Neural cell (in vitro differentiated cells): ENCODE data around the gene KRTAP15-1. TPM values are rescaled to one million over a fixed set of nuclear protein-coding genes. Genes with fewer than 3 reads are reported as not detected.

ENCODE experiments used
- H2AFZ ChIP-seq: fragments of 200-600, 300-800 bp; sonication (generic), shearing (Covaris generic); 2 replicates; pipeline ENCODE4 v1.6.0; 2014; ENCODE audit warnings: low read depth, mild to moderate bottlenecking, antibody characterized with exemption, low read length, moderate library complexity
- H3F3A ChIP-seq: fragments of 200-600 bp; shearing (Covaris generic); 2 replicates; pipeline ENCODE4 v1.6.1; 2016; ENCODE audit warnings: mild to moderate bottlenecking, moderate library complexity, mixed read lengths, antibody characterized with exemption, low read length; ENCODE audit not compliant: insufficient read depth, poor library complexity, severe bottlenecking
- H3K27ac ChIP-seq: fragments of 200-600, 300-800 bp; sonication (generic), shearing (Covaris generic); 2 replicates; pipeline ENCODE4 v1.5.1; 2014; ENCODE audit warnings: mild to moderate bottlenecking, low read length, moderate library complexity
- H3K27me3 ChIP-seq: fragments of 300-800, 200-600 bp; sonication (generic), shearing (Covaris generic); 2 replicates; pipeline ENCODE4 v1.6.0; 2014; ENCODE audit warnings: mild to moderate bottlenecking, low read depth, low read length, moderate library complexity; ENCODE audit not compliant: insufficient read depth
- H3K36me3 ChIP-seq: fragments of 300-800, 200-600 bp; sonication (generic), shearing (Covaris generic); 2 replicates; pipeline ENCODE4 v1.5.1; 2014; ENCODE audit warnings: mild to moderate bottlenecking, antibody characterized with exemption, low read length, moderate library complexity; ENCODE audit not compliant: insufficient read depth
- H3K4me2 ChIP-seq: fragments of 300-800, 200-600 bp; sonication (generic), shearing (Covaris generic); 2 replicates; pipeline ENCODE4 v1.6.0; 2014; ENCODE audit warnings: mild to moderate bottlenecking, low read length
- H3K4me3 ChIP-seq: fragments of 300-800, 200-600 bp; sonication (generic), shearing (Covaris generic); 2 replicates; pipeline ENCODE4 v1.5.1; 2014; ENCODE audit warnings: mild to moderate bottlenecking, low read length, moderate library complexity
- H3K79me2 ChIP-seq: fragments of 200-600 bp; shearing (Covaris generic); replicated peaks from 2 replicates; pipeline ENCODE4 v1.6.0; 2014; ENCODE audit warnings: mild to moderate bottlenecking, low read length, moderate library complexity; ENCODE audit not compliant: insufficient read depth
- H3K9ac ChIP-seq: fragments of 300-800, 200-600 bp; sonication (generic), shearing (Covaris generic); 2 replicates; pipeline ENCODE4 v1.6.1; 2016; ENCODE audit warnings: mild to moderate bottlenecking, low read length, mixed read lengths
- H3K9me2 ChIP-seq: fragments of 200-600 bp; shearing (Covaris generic); 2 replicates; pipeline ENCODE4 v1.6.1; 2016; ENCODE audit warnings: mild to moderate bottlenecking, low read length, mixed read lengths; ENCODE audit not compliant: insufficient read depth
- H3K9me3 ChIP-seq: fragments of 200-600, 300-800 bp; sonication (generic), shearing (Covaris generic); 2 replicates; pipeline ENCODE4 v1.6.1; 2016; ENCODE audit warnings: mild to moderate bottlenecking, mixed run types, low read length, moderate library complexity, mixed read lengths
- H4K20me1 ChIP-seq: fragments of 200-600 bp; shearing (Covaris generic); 2 replicates; pipeline ENCODE4 v1.6.1; 2016; ENCODE audit warnings: mild to moderate bottlenecking, mixed run types; ENCODE audit not compliant: insufficient read depth
- EP300 ChIP-seq: fragments of 450-650 bp; conservative IDR thresholded peaks from 2 replicates; pipeline ENCODE4 v1.6.1; 2014; ENCODE audit warnings: antibody characterized with exemption, mild to moderate bottlenecking, moderate library complexity; ENCODE audit not compliant: poor library complexity, severe bottlenecking
- EZH2 ChIP-seq: fragments of 200-600, 300-800 bp; shearing (Covaris generic), sonication (generic); IDR thresholded peaks from 2 replicates; pipeline ENCODE4 v1.6.1; 2014; ENCODE audit warnings: antibody characterized with exemption, low read length, borderline replicate concordance, mild to moderate bottlenecking; ENCODE audit not compliant: insufficient read depth, poor library complexity, severe bottlenecking
- MXI1 ChIP-seq: fragments of 450-650 bp; conservative IDR thresholded peaks from 2 replicates; pipeline ENCODE4 v1.6.1; 2014; ENCODE audit warnings: antibody characterized with exemption, mild to moderate bottlenecking; ENCODE audit not compliant: poor library complexity, severe bottlenecking
- POLR2AphosphoS5 ChIP-seq: IDR thresholded peaks from 2 replicates; pipeline ENCODE4 v1.6.1; 2012
- RAD21 ChIP-seq: fragments of 450-650 bp; conservative IDR thresholded peaks from 2 replicates; pipeline ENCODE4 v1.6.1; 2014; ENCODE audit warnings: antibody characterized with exemption, mild to moderate bottlenecking, moderate library complexity
- SMC3 ChIP-seq: fragments of 450-650 bp; conservative IDR thresholded peaks from 2 replicates; pipeline ENCODE4 v1.6.1; 2014; ENCODE audit warnings: antibody characterized with exemption, mild to moderate bottlenecking, moderate library complexity; ENCODE audit not compliant: poor library complexity
- TAF1 ChIP-seq: IDR thresholded peaks from 2 replicates; pipeline ENCODE4 v1.6.1; 2012; ENCODE audit warnings: low read depth
- polyA plus RNA-seq: library from polyadenylated mRNA; depleted of rRNA; stranded (reverse); fragments of >200 nt; gene quantifications from 2 replicates; pipeline ENCODE4 v1.2.3, GENCODE V29; 2014
- TF ChIP-seq, protein P1 (sequence below): IDR thresholded peaks from 2 replicates; pipeline ENCODE4 v1.6.1; 2012; ENCODE audit warnings: borderline replicate concordance
- TF ChIP-seq, protein P2 (sequence below): fragments of 450-650 bp; IDR thresholded peaks from 2 replicates; pipeline ENCODE4 v1.5.1; 2014; ENCODE audit warnings: antibody characterized with exemption, mild to moderate bottlenecking, moderate library complexity; ENCODE audit not compliant: poor library complexity, severe bottlenecking

The KRTAP15-1 gene
- polyA plus RNA-seq, 1 donor from 2014 or later: not detected

DNA sequence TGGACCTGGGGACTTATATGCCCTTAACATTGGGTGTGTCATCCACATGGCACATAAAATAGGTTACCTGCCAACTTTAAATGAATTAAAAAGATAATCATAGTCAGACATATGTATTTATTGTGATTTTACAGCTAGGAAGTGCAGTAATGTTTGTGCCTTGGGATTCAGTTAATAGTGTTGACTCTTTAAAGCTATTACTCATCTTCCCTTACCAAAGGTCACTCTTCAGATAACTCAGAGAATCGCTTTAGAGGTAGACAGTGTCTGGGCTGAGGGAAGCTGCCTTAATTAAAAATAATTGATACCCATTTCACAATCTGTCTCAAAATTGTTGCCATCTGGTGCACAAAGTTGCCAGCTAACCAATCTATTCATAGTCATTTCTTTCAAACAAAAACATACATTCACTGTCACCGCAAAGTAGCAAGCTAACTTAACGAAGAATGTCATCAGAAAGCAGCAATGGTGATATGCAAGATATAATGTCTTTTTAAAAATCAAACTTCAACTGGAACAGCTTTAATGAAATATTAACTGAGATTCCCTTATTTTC, 3.0 kb upstream of the KRTAP15-1 start (continued):
- TF ChIP-seq EZH2: no peak
- no peak for TF ChIP-seq SMC3
- no peak for TF ChIP-seq EP300
- TF ChIP-seq TAF1: no peak

DNA sequence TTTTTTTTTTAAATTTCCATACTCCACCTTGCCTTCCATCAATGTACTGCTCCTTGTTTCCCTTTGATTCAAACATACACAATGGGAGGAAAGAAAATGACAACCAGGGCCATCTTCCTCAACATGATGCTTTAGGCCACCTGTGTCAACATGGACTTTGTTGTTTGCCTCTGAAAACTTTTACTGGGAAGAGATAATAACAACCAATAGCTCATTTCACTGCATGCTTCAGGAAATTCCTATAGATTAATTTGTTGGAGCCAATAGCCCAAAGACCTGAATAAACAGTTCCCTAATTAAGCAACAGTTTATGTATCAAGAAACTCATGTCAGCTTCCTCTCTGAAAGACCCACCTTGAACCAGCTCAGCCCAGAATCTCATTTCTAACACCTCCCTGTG, 3.2 kb downstream of the KRTAP15-1 start:
- Histone ChIP-seq H3K4me2 (no peak overlapping the region), H3K9ac (no peak overlapping the region), H3F3A (no peaks in the 10 kb centered on the region), H3K79me2 (no peaks in the 10 kb centered on the region), H2AFZ (no peak overlapping the region), H3K27ac (no peak overlapping the region), H4K20me1 (no peaks in the 10 kb centered on the region), H3K27me3 (no peaks in the 10 kb centered on the region), H3K36me3 (no peaks in the 10 kb centered on the region), H3K9me2 (no peaks in the 10 kb centered on the region), H3K9me3 (no peaks in the 10 kb centered on the region), H3K4me3 (no peak overlapping the region)
- TF ChIP-seq SMC3: no peak
- TF ChIP-seq RAD21: no peak
- TF ChIP-seq, protein P1, sequence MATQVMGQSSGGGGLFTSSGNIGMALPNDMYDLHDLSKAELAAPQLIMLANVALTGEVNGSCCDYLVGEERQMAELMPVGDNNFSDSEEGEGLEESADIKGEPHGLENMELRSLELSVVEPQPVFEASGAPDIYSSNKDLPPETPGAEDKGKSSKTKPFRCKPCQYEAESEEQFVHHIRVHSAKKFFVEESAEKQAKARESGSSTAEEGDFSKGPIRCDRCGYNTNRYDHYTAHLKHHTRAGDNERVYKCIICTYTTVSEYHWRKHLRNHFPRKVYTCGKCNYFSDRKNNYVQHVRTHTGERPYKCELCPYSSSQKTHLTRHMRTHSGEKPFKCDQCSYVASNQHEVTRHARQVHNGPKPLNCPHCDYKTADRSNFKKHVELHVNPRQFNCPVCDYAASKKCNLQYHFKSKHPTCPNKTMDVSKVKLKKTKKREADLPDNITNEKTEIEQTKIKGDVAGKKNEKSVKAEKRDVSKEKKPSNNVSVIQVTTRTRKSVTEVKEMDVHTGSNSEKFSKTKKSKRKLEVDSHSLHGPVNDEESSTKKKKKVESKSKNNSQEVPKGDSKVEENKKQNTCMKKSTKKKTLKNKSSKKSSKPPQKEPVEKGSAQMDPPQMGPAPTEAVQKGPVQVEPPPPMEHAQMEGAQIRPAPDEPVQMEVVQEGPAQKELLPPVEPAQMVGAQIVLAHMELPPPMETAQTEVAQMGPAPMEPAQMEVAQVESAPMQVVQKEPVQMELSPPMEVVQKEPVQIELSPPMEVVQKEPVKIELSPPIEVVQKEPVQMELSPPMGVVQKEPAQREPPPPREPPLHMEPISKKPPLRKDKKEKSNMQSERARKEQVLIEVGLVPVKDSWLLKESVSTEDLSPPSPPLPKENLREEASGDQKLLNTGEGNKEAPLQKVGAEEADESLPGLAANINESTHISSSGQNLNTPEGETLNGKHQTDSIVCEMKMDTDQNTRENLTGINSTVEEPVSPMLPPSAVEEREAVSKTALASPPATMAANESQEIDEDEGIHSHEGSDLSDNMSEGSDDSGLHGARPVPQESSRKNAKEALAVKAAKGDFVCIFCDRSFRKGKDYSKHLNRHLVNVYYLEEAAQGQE: no peak
- no peak for TF ChIP-seq MXI1
- TF ChIP-seq, protein P2, sequence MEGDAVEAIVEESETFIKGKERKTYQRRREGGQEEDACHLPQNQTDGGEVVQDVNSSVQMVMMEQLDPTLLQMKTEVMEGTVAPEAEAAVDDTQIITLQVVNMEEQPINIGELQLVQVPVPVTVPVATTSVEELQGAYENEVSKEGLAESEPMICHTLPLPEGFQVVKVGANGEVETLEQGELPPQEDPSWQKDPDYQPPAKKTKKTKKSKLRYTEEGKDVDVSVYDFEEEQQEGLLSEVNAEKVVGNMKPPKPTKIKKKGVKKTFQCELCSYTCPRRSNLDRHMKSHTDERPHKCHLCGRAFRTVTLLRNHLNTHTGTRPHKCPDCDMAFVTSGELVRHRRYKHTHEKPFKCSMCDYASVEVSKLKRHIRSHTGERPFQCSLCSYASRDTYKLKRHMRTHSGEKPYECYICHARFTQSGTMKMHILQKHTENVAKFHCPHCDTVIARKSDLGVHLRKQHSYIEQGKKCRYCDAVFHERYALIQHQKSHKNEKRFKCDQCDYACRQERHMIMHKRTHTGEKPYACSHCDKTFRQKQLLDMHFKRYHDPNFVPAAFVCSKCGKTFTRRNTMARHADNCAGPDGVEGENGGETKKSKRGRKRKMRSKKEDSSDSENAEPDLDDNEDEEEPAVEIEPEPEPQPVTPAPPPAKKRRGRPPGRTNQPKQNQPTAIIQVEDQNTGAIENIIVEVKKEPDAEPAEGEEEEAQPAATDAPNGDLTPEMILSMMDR: no peak
- no peak for TF ChIP-seq EP300
- no peak for TF ChIP-seq POLR2AphosphoS5
- TF ChIP-seq EZH2: no peak
- no peak for TF ChIP-seq TAF1

DNA sequence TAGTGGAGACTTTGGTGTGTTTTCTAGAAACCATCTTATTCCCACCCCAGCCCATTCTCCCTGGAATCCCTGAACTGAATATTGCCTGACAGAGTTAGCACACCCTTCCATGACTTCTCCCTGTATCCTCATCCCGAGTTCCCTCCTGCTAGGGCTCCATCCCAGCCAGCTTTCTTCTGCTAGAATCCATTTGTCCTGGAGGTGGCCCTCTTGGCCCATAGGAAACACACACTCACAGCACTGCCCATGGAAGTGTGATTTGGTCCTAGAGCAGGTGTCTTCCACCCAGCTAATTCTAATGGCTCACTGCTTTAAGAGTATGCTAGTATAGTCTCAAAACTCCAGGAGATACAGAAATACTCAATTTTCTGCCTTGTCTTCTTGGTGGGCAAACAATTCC, 4.1 kb downstream of the KRTAP15-1 start:
- Histone ChIP-seq H3K9me2 (no peaks in the 10 kb centered on the region), H3K9me3 (no peaks in the 10 kb centered on the region), H2AFZ (no peak overlapping the region), H3K4me3 (no peak overlapping the region), H3K27me3 (no peaks in the 10 kb centered on the region), H3K79me2 (no peaks in the 10 kb centered on the region), H3K27ac (no peak overlapping the region), H3K9ac (no peak overlapping the region), H4K20me1 (no peaks in the 10 kb centered on the region), H3K4me2 (no peak overlapping the region), H3F3A (no peaks in the 10 kb centered on the region), H3K36me3 (no peaks in the 10 kb centered on the region)
- TF ChIP-seq POLR2AphosphoS5 (no peak), EP300 (no peak), SMC3 (no peak)
